Measurements from ENCODE around the gene LGALS7. TPM values are rescaled to one million over a fixed set of nuclear protein-coding genes. Genes with fewer than 3 reads are reported as not detected.
"Not testable (repeated sequence)": the region's sequence is repeated elsewhere in the genome, so short reads cannot be mapped to it uniquely, and the experiment has no call there.

The LGALS7 gene
- polyA plus RNA-seq, 2 donors, result 405 to 2,874 TPM

GRCh38 chr19:38778733-38779132, 5.4 kb upstream of the LGALS7 start:
- Histone ChIP-seq H3K9me3 (ENCODE audit: control insufficient read depth in 2 of 2, insufficient read depth in 1 of 2, low read depth in 1 of 2, low read length in 1 of 2) (no peaks in the 10 kb centered on the region), H3K4me3 (ENCODE audit: low read depth in 1 of 2, low read length in 2 of 2) (no peak overlapping the region), H3K27ac (ENCODE audit: low read depth in 2 of 2, low read length in 1 of 2) (no peak overlapping the region), H3K4me1 (ENCODE audit: control insufficient read depth in 2 of 2, insufficient read depth in 2 of 2, low read length in 1 of 2) (peaks cover 0 to 10% of the 10 kb centered on the region in 2 donors), H3K27me3 (ENCODE audit: control insufficient read depth in 1 of 2, insufficient read depth in 2 of 2, low read length in 2 of 2) (no peaks in the 10 kb centered on the region), H3K36me3 (ENCODE audit: control insufficient read depth in 2 of 2, insufficient read depth in 2 of 2, low read length in 1 of 2) (no peaks in the 10 kb centered on the region)
- WGBS, 2 donors, result 65 to 76% methylated on average over 7 of the region's 7 CpGs

GRCh38 chr19:38774181-38774950, 1.0 kb upstream of the LGALS7 start:
- Histone ChIP-seq H3K36me3 (ENCODE audit: control insufficient read depth in 2 of 2, insufficient read depth in 2 of 2, low read length in 1 of 2) (no peaks in the 10 kb centered on the region), H3K4me3 (ENCODE audit: low read depth in 1 of 2, low read length in 2 of 2) (no peak overlapping the region), H3K9me3 (ENCODE audit: control insufficient read depth in 2 of 2, insufficient read depth in 1 of 2, low read depth in 1 of 2, low read length in 1 of 2) (no peaks in the 10 kb centered on the region), H3K27me3 (ENCODE audit: control insufficient read depth in 1 of 2, insufficient read depth in 2 of 2, low read length in 2 of 2) (no peaks in the 10 kb centered on the region), H3K27ac (ENCODE audit: low read depth in 2 of 2, low read length in 1 of 2) (peak overlapping the region; percentile 68 to 75), H3K4me1 (ENCODE audit: control insufficient read depth in 2 of 2, insufficient read depth in 2 of 2, low read length in 1 of 2) (peaks cover 2 to 14% of the 10 kb centered on the region in 2 donors)
- 71 to 74% methylated on average over 13 of the region's 13 CpGs for WGBS, 2 donors

- peak overlapping the region in 1 of 2 donors; percentile 18 for H3K4me3 ChIP-seq (ENCODE audit: low read depth in 1 of 2, low read length in 2 of 2)
- peaks cover 2 to 14% of the 10 kb centered on the region in 2 donors for H3K4me1 ChIP-seq (ENCODE audit: control insufficient read depth in 2 of 2, insufficient read depth in 2 of 2, low read length in 1 of 2)
- not testable (repeated sequence) for H3K27me3 ChIP-seq (ENCODE audit: control insufficient read depth in 1 of 2, insufficient read depth in 2 of 2, low read length in 2 of 2); H3K36me3 ChIP-seq (ENCODE audit: control insufficient read depth in 2 of 2, insufficient read depth in 2 of 2, low read length in 1 of 2); H3K9me3 ChIP-seq (ENCODE audit: control insufficient read depth in 2 of 2, insufficient read depth in 1 of 2, low read depth in 1 of 2, low read length in 1 of 2)
- WGBS, 2 donors, result 38 to 63% methylated on average over 7 to 8 of the region's 30 CpGs
- peak overlapping the region; percentile 63 to 78 for H3K27ac ChIP-seq (ENCODE audit: low read depth in 2 of 2, low read length in 1 of 2)
Measured at GRCh38 chr19:38771569-38771968, 1.7 kb downstream of the LGALS7 start.

GRCh38 chr19:38770949-38771275, 2.4 kb downstream of the LGALS7 start:
- 13 to 15% methylated on average over 1 of the region's 22 CpGs for WGBS, 2 donors
- H3K4me3 ChIP-seq (ENCODE audit: low read depth in 1 of 2, low read length in 2 of 2); H3K9me3 ChIP-seq (ENCODE audit: control insufficient read depth in 2 of 2, insufficient read depth in 1 of 2, low read depth in 1 of 2, low read length in 1 of 2); H3K27me3 ChIP-seq (ENCODE audit: control insufficient read depth in 1 of 2, insufficient read depth in 2 of 2, low read length in 2 of 2); H3K36me3 ChIP-seq (ENCODE audit: control insufficient read depth in 2 of 2, insufficient read depth in 2 of 2, low read length in 1 of 2): not testable (repeated sequence)
- H3K27ac ChIP-seq (ENCODE audit: low read depth in 2 of 2, low read length in 1 of 2), result peak overlapping the region in 1 of 2 donors; percentile 60
- peaks cover 2 to 14% of the 10 kb centered on the region in 2 donors for H3K4me1 ChIP-seq (ENCODE audit: control insufficient read depth in 2 of 2, insufficient read depth in 2 of 2, low read length in 1 of 2)

- Histone ChIP-seq H3K4me3 (ENCODE audit: low read depth in 1 of 2, low read length in 2 of 2) (peak overlapping the region; percentile 29 to 37), H3K27ac (ENCODE audit: low read depth in 2 of 2, low read length in 1 of 2) (peak overlapping the region; percentile 89 to 97), H3K4me1 (ENCODE audit: control insufficient read depth in 2 of 2, insufficient read depth in 2 of 2, low read length in 1 of 2) (peaks cover 2 to 14% of the 10 kb centered on the region in 2 donors)
- not testable (repeated sequence) for H3K36me3 ChIP-seq (ENCODE audit: control insufficient read depth in 2 of 2, insufficient read depth in 2 of 2, low read length in 1 of 2); H3K27me3 ChIP-seq (ENCODE audit: control insufficient read depth in 1 of 2, insufficient read depth in 2 of 2, low read length in 2 of 2); H3K9me3 ChIP-seq (ENCODE audit: control insufficient read depth in 2 of 2, insufficient read depth in 1 of 2, low read depth in 1 of 2, low read length in 1 of 2)
- WGBS, 2 donors, result 4 to 7% methylated on average over 21 to 26 of the region's 58 CpGs
Measured at GRCh38 chr19:38770228-38770948, 2.9 kb downstream of the LGALS7 start.

GRCh38 chr19:38769635-38770211, 3.6 kb downstream of the LGALS7 start:
- Histone ChIP-seq H3K27ac (ENCODE audit: low read depth in 2 of 2, low read length in 1 of 2) (peak overlapping the region; percentile 95 to 97), H3K9me3 (ENCODE audit: control insufficient read depth in 2 of 2, insufficient read depth in 1 of 2, low read depth in 1 of 2, low read length in 1 of 2) (no peaks in the 10 kb centered on the region), H3K4me1 (ENCODE audit: control insufficient read depth in 2 of 2, insufficient read depth in 2 of 2, low read length in 1 of 2) (peaks cover 2 to 12% of the 10 kb centered on the region in 2 donors), H3K36me3 (ENCODE audit: control insufficient read depth in 2 of 2, insufficient read depth in 2 of 2, low read length in 1 of 2) (no peaks in the 10 kb centered on the region), H3K4me3 (ENCODE audit: low read depth in 1 of 2, low read length in 2 of 2) (peak overlapping the region; percentile 29 to 37), H3K27me3 (ENCODE audit: control insufficient read depth in 1 of 2, insufficient read depth in 2 of 2, low read length in 2 of 2) (no peaks in the 10 kb centered on the region)
- WGBS, 2 donors, result 6 to 12% methylated on average over 41 to 42 of the region's 42 CpGs

- no peak overlapping the region for H3K27ac ChIP-seq (ENCODE audit: low read depth in 2 of 2, low read length in 1 of 2)
- no peaks in the 10 kb centered on the region for H3K27me3 ChIP-seq (ENCODE audit: control insufficient read depth in 1 of 2, insufficient read depth in 2 of 2, low read length in 2 of 2)
- H3K9me3 ChIP-seq (ENCODE audit: control insufficient read depth in 2 of 2, insufficient read depth in 1 of 2, low read depth in 1 of 2, low read length in 1 of 2), result no peaks in the 10 kb centered on the region
- WGBS, 2 donors, result 87% methylated on average over 10 of the region's 10 CpGs
- no peak overlapping the region for H3K4me3 ChIP-seq (ENCODE audit: low read depth in 1 of 2, low read length in 2 of 2)
- no peaks in the 10 kb centered on the region for H3K36me3 ChIP-seq (ENCODE audit: control insufficient read depth in 2 of 2, insufficient read depth in 2 of 2, low read length in 1 of 2)
- H3K4me1 ChIP-seq (ENCODE audit: control insufficient read depth in 2 of 2, insufficient read depth in 2 of 2, low read length in 1 of 2), result peaks cover 0 to 4% of the 10 kb centered on the region in 2 donors
Measured at GRCh38 chr19:38766276-38767047, 6.9 kb downstream of the LGALS7 start.

GRCh38 chr19:38765214-38765613, 8.1 kb downstream of the LGALS7 start:
- Histone ChIP-seq H3K36me3 (ENCODE audit: control insufficient read depth in 2 of 2, insufficient read depth in 2 of 2, low read length in 1 of 2) (no peaks in the 10 kb centered on the region), H3K9me3 (ENCODE audit: control insufficient read depth in 2 of 2, insufficient read depth in 1 of 2, low read depth in 1 of 2, low read length in 1 of 2) (no peaks in the 10 kb centered on the region)
- 92 to 96% methylated on average over 2 of the region's 2 CpGs for WGBS, 2 donors

GRCh38 chr19:38763795-38764220, 9.5 kb downstream of the LGALS7 start:
- Histone ChIP-seq H3K36me3 (ENCODE audit: control insufficient read depth in 2 of 2, insufficient read depth in 2 of 2, low read length in 1 of 2) (no peaks in the 10 kb centered on the region), H3K4me1 (ENCODE audit: control insufficient read depth in 2 of 2, insufficient read depth in 2 of 2, low read length in 1 of 2) (no peaks in the 10 kb centered on the region), H3K27me3 (ENCODE audit: control insufficient read depth in 1 of 2, insufficient read depth in 2 of 2, low read length in 2 of 2) (no peaks in the 10 kb centered on the region), H3K27ac (ENCODE audit: low read depth in 2 of 2, low read length in 1 of 2) (no peak overlapping the region), H3K4me3 (ENCODE audit: low read depth in 1 of 2, low read length in 2 of 2) (no peak overlapping the region), H3K9me3 (ENCODE audit: control insufficient read depth in 2 of 2, insufficient read depth in 1 of 2, low read depth in 1 of 2, low read length in 1 of 2) (no peaks in the 10 kb centered on the region)
- WGBS, 2 donors, result 87% methylated on average over 3 of the region's 3 CpGs

More at GRCh38 chr19:38765214-38765613, 8.1 kb downstream of the LGALS7 start:
- Histone ChIP-seq H3K4me3 (ENCODE audit: low read depth in 1 of 2, low read length in 2 of 2) (no peak overlapping the region), H3K4me1 (ENCODE audit: control insufficient read depth in 2 of 2, insufficient read depth in 2 of 2, low read length in 1 of 2) (peaks cover 0 to 4% of the 10 kb centered on the region in 2 donors), H3K27ac (ENCODE audit: low read depth in 2 of 2, low read length in 1 of 2) (no peak overlapping the region), H3K27me3 (ENCODE audit: control insufficient read depth in 1 of 2, insufficient read depth in 2 of 2, low read length in 2 of 2) (no peaks in the 10 kb centered on the region)
